OCI-LY7 (cell line): ENCODE results near the gene HDAC4. TPM values are rescaled to one million over a fixed set of nuclear protein-coding genes. Genes with fewer than 3 reads are reported as not detected.

Experiments used
- BruUV-seq: library from RNA; stranded (reverse); fragments of 400-500 nt; replicated peaks from 2 replicates; lab custom pipeline; 2021; lab: Mats Ljungman, UMichigan
- CTCF ChIA-PET: fragments of 300-600 bp; sonication (Branson Sonifier 250); formaldehyde crosslinking; loops from one replicate; lab custom pipeline; 2022; ENCODE audit warnings: antibody characterized with exemption; ENCODE audit not compliant: unreplicated experiment; lab: Charles Lee
- POLR2A ChIA-PET: fragments of 300-600 bp; sonication (Branson Sonifier 250); formaldehyde crosslinking; loops from one replicate; lab custom pipeline; 2022; ENCODE audit warnings: antibody characterized with exemption; lab: Charles Lee
- DNase-seq: peaks from one replicate; pipeline ENCODE4 v3.0.0-alpha.2; 2015; ENCODE audit warnings: low spot score
- H2AFZ ChIP-seq: fragments of 200-600 bp; sonication (generic), shearing (Covaris generic); 2 replicates; pipeline ENCODE4 v1.6.1; 2014; ENCODE audit warnings: mild to moderate bottlenecking, antibody characterized with exemption, low read length, moderate library complexity
- H3K27ac ChIP-seq: fragments of 200-600 bp; sonication (generic); 2 replicates; pipeline ENCODE4 v1.5.1; 2014; ENCODE audit warnings: mixed run types, low read depth, mild to moderate bottlenecking, moderate library complexity, low read length, inconsistent platforms; ENCODE audit not compliant: poor library complexity, severe bottlenecking
- H3K36me3 ChIP-seq: fragments of 200-600 bp; sonication (generic); 2 replicates; pipeline ENCODE4 v1.6.1; 2014; ENCODE audit warnings: mild to moderate bottlenecking, antibody characterized with exemption, low read length, moderate library complexity, mixed read lengths; ENCODE audit not compliant: insufficient read depth
- H3K4me1 ChIP-seq: fragments of 200-600 bp; sonication (generic); 2 replicates; pipeline ENCODE4 v1.5.1; 2014; ENCODE audit warnings: mild to moderate bottlenecking, low read length; ENCODE audit not compliant: insufficient read depth, poor library complexity, severe bottlenecking
- H3K4me2 ChIP-seq: fragments of 200-600 bp; sonication (generic); 2 replicates; pipeline ENCODE4 v1.6.1; 2014; ENCODE audit warnings: mild to moderate bottlenecking, low read length
- H3K4me3 ChIP-seq: fragments of 200-600 bp; sonication (generic); 2 replicates; pipeline ENCODE4 v1.5.1; 2014; ENCODE audit warnings: mild to moderate bottlenecking, low read depth, low read length; ENCODE audit not compliant: poor library complexity, severe bottlenecking
- H3K79me2 ChIP-seq: fragments of 200-600 bp; sonication (generic); 2 replicates; pipeline ENCODE4 v1.6.1; 2016; ENCODE audit warnings: low read depth, mild to moderate bottlenecking, low read length, moderate library complexity, mixed read lengths; ENCODE audit not compliant: insufficient read depth
- H3K9me2 ChIP-seq: fragments of 200-600 bp; sonication (generic); 2 replicates; pipeline ENCODE4 v1.6.1; 2016; ENCODE audit warnings: mild to moderate bottlenecking, low read length, mixed read lengths; ENCODE audit not compliant: insufficient read depth
- H3K9me3 ChIP-seq: fragments of 200-600 bp; sonication (generic); 2 replicates; pipeline ENCODE4 v1.6.1; 2014; ENCODE audit warnings: mild to moderate bottlenecking, mixed run types, low read length, mixed read lengths
- H4K20me1 ChIP-seq: fragments of 200-600 bp; sonication (generic); 2 replicates; pipeline ENCODE4 v1.6.1; 2014; ENCODE audit warnings: mild to moderate bottlenecking, antibody characterized with exemption, low read length, moderate library complexity, mixed read lengths; ENCODE audit not compliant: insufficient read depth
- EZH2phosphoT487 ChIP-seq: fragments of 200-600 bp; sonication (generic); IDR thresholded peaks from 2 replicates; pipeline ENCODE4 v1.6.1; 2018; ENCODE audit warnings: low read depth, borderline replicate concordance, mild to moderate bottlenecking, mixed run types, antibody characterized with exemption, low read length, moderate library complexity, mixed read lengths
- intact Hi-C: fragments of 100-400 bp; cut with micrococcal nuclease; formaldehyde crosslinking; loops from one replicate; pipeline ENCODE4 v1.10.0; 2022; ENCODE audit not compliant: unreplicated experiment
- total RNA-seq, 2 experiments: library from RNA; depleted of rRNA in 1 of 2; stranded (reverse); fragments of >200 nt in 1 of 2; shearing (Covaris generic) in 1 of 2; gene quantifications; 2 replicates each; pipeline ENCODE4 v1.2.3, GENCODE V29; 2014 to 2022
- TF ChIP-seq, protein P1 (sequence below): fragments of 200-600 bp; sonication (generic); conservative IDR thresholded peaks from 2 replicates; pipeline ENCODE4 v1.5.1; 2014; ENCODE audit warnings: mild to moderate bottlenecking, antibody characterized with exemption, low read length, moderate library complexity, mixed read lengths

HDAC4 gene
- total RNA-seq, 2 experiments from 2014 or later: 10.2 to 20.6 TPM

DNA sequence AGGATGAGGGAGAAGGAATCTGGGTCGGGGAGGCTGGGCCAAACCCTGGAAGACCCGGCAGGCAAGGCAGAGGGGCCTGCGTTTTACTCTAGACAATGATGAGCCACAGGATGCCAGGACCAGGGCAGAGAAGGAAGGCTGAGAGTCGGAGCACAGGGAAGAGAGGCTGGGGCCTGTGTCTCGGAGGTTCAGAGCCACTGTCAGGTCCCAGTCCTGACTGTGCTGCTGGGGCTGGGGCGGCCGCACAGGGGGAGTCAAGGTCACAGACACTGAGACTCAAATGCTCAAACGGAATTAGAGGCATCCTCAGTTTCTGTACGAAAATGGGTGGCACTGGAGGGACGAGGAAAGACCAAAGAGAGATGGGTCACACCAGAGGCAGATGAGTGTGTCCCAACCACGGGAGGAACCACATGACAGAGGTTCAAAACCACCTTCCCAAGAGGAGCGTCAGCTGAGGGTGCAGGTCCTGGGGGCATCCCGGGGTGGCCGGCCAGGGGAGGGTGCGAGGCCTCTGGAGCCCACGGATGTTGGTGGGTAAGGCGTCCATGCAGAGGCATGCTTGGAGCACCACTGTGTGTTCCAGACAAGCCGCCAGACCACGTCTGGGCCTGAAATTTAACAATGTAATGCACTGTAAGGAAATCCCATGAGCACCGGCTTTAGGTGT lies 14.7 kb downstream of the HDAC4 start:
- no peak overlapping the region for H3K4me2 ChIP-seq
- H2AFZ ChIP-seq: no peak overlapping the region
- no peak overlapping the region for H3K27ac ChIP-seq
- TF ChIP-seq, protein P1, sequence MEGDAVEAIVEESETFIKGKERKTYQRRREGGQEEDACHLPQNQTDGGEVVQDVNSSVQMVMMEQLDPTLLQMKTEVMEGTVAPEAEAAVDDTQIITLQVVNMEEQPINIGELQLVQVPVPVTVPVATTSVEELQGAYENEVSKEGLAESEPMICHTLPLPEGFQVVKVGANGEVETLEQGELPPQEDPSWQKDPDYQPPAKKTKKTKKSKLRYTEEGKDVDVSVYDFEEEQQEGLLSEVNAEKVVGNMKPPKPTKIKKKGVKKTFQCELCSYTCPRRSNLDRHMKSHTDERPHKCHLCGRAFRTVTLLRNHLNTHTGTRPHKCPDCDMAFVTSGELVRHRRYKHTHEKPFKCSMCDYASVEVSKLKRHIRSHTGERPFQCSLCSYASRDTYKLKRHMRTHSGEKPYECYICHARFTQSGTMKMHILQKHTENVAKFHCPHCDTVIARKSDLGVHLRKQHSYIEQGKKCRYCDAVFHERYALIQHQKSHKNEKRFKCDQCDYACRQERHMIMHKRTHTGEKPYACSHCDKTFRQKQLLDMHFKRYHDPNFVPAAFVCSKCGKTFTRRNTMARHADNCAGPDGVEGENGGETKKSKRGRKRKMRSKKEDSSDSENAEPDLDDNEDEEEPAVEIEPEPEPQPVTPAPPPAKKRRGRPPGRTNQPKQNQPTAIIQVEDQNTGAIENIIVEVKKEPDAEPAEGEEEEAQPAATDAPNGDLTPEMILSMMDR: no peak
- no peak for TF ChIP-seq EZH2phosphoT487
- intact Hi-C loops: no loop called here
- H3K4me3 ChIP-seq: no peak overlapping the region
- H3K79me2 ChIP-seq: no peaks in the 10 kb centered on the region
- ChIA-PET CTCF (no interaction called here), POLR2A (no interaction called here)
- BruUV-seq: no TSS peak
- no peaks in the 10 kb centered on the region; the same call in none of the 2 replicates for H4K20me1 ChIP-seq
- H3K9me3 ChIP-seq: no peaks in the 10 kb centered on the region
- H3K36me3 ChIP-seq: no peaks in the 10 kb centered on the region
- peaks cover 11% of the 10 kb centered on the region for H3K4me1 ChIP-seq
- no peak for DNase-seq
- no peaks in the 10 kb centered on the region for H3K9me2 ChIP-seq

DNA sequence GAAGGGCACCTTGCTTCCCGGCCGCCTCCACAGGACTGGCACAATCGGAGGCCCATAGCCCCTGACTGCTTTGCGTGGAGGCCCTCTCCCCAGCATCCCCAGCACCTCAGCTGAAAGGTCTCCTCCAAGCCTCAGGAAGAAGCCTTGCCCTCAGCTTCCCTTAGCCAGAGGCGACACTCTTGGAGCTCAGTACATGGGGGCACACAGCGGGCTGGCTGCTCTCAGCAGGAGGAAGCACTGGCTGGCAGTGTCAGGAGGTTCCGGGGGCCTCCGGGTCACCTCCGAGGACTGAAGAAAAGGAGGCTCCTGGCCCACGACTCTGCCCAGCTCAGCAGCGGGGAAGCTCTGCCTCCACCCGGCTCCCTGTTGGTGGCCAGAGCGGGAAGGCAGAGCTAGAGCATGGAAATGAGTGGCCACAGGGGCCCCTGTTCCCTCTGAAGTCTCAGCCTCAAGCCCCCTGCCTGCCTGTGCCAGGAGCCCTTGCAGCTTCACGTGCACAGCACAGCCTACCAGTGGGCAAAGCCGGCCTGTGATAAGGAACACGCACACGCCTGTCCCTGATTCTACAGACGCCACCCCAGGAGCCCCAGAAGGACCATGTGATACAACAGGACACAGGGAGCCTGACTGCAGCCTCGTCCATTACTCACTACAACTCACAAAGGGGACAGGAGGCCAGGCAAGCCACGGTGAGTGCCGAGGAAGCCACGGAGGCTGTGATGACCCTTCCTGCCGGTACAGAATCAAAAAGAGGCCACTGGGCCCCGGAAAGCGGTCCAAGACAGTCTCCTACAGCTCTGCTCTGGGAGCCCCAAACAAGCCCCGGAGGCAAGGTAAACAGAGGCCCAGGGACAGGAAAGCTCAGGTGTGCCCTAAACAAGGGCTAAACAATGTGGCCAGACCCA lies 15.5 kb downstream of the HDAC4 start:
- ChIA-PET POLR2A (no interaction called here), CTCF (no interaction called here)
- no peaks in the 10 kb centered on the region for H3K36me3 ChIP-seq
- TF ChIP-seq, protein P1: no peak
- TF ChIP-seq EZH2phosphoT487: no peak
- no peaks in the 10 kb centered on the region for H3K9me3 ChIP-seq
- no peaks in the 10 kb centered on the region for H3K9me2 ChIP-seq
- H3K79me2 ChIP-seq: no peaks in the 10 kb centered on the region
- no peak for DNase-seq
- intact Hi-C loops: no loop called here
- peaks cover 19% of the 10 kb centered on the region for H3K4me1 ChIP-seq
- H3K4me3 ChIP-seq: no peak overlapping the region
- BruUV-seq: no TSS peak
- no peak overlapping the region for H3K27ac ChIP-seq
- no peaks in the 10 kb centered on the region; the same call in none of the 2 replicates for H4K20me1 ChIP-seq
- H2AFZ ChIP-seq: no peak overlapping the region
- H3K4me2 ChIP-seq: no peak overlapping the region
